Limb (tissue), 2 donors: Measurements from ENCODE around the gene STX12.
"Not testable (repeated sequence)": the region's sequence is repeated elsewhere in the genome, so short reads cannot be mapped to it uniquely, and the experiment has no call there.

Experiments
- DNase-seq, 2 donors: peaks; one replicate each; pipeline ENCODE4 v3.0.0-alpha.2; 2016; ENCODE audit errors: extremely low spot score in 2 of 2

Gene STX12

DNA sequence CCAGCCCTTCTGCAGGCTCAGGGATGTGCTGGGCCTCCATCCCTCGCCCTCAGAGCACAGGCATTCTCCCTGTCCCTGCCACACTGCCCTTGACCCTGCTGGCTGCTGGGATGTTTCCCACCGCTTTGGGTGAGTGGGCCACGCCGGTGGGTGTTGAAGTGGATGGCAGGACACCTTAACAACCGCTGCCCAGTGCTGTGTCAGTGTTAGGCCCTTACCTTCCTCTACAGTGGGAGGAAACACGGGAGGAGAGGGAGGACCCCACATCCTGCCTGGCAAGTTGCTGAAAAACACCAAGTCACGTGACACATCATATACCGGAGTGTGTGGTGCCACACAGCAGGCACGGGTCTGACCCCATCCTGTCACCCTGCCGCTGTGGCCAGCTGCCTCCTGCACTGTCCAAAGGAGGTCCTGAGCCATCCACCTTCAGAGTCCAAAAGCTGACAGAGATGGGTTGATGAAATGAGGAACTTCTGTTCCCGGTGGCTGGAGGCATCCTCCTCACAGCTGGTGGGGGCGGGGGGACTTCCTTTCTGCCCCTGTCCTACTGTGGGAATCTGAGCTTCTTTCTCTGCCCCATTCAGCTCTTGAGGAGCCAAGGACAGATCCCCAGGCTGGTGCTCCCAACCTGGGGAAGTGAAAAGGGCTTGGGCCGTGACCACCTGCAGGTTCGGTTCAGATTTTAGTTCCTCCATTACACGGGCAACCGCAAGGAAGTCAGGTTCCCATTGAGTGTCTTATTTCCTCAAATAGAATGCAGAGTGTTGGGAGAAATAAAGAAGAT is 96.1 kb downstream of the STX12 start:
- no peak for DNase-seq

DNA sequence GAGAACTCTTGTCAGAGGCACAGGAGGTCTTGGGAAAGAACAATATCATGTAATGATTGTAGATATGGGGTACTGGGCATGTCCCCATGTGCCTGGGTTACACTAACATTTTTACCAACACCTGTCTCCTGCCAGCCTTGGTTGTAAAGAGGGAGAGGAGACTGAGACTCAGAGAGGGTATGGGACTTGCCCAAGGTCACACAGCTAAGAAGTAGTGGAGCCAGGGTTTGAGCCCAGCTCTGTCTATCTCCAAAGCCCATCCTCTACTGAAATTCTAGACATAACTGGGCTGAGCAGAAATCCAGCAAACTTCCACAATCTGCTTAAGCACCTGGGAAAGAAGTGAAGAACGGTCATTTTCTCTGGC is 96.7 kb downstream of the STX12 start:
- DNase-seq = no peak

DNA sequence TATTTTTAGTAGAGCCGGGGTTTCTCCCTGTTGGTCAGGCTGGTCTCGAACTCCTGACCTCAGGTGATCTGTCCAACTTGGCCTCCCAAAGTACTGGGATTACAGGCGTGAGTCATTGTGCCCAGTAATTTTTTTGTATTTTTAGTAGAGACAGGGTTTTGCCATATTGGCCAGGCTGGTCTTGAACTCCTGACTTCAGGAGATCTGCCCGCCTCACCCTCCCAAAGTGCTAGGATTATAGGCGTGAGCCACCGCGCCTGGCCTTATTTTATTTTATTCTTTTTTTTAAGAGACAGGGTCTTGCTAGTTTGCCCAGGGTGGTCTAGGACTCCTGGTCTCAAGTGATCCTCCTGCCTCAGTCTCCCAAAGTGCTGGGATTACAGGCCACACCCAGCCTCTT is 98.1 kb downstream of the STX12 start:
- not testable (repeated sequence) for DNase-seq

DNA sequence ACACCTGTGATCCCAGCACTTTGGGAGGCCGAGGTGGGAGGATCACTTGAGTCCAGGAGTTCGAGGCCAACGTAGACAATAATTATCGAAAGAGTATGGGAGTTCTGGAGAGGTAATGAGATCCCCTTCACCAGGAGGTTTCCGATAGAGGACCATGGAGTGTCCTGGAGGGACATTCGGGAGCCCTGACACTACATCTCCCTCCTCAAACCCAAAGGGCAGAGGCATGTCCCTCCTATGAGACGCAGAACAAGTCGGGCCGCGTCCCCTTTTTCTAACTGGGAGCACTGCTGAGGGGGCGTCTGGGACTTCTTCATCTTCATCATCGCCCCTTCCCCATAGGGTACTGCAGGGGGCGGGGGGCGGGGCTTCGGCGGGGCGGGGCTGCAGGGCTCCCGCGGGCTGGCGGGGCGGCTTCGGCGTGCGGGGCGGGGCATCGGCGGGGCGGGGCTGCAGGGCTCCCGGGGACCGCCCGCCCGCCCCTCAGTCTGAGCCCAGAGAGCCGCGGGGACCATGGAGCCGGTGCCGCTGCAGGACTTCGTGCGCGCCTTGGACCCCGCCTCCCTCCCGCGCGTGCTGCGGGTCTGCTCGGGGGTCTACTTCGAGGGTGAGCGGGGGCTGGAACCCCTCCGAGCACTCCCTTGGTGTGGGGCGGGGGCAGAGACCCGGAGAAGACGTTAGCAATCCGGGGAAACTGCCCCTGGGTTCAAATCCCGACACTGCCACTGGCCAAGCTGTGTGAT is 99.2 kb downstream of the STX12 start, which contains the start of gene THEMIS2:
Gene THEMIS2 (plus strand): TSS at position 486 of the 743 bp plus-strand sequence. CDS start 28 bp downstream, at position 514.
- peak in 1 of 2 donors; percentile 82 for DNase-seq

DNA sequence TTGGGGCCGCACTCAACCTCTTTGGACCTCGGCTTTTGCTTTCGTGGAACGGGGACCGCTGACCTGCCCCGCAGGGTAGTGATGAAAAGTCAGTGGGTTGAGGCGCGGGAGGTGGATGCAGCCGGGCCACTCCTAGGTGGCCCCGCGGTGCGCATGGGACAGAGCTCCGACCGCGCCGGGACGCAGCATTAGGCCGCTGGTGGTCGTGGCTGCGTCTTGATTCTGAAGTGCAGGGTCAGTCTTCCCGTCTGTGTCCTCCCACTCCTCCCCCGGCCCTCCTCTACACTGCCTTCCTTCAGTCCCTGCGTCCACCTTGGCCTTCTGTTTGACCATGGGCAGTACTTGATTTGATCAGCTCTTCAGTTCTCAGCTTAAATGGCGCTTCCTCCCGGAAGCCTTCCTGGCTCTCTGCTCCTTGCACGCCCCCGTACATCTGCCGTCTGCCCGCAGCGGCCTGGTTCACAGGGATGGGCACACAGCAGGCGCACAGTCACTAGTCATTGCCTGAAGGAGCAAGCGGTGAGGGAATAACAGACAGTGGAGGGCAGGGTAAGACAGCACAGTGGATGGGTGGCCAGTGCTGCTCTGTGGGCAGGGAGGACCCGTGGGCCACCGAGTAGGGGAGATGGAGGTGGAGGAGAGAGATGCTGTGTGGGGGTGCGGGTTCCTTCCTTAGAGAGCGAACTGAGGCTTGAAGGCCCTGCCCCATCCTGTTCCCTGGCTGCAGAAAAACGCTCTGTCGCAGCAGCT is 100.0 kb downstream of the STX12 start:
- DNase-seq = no peak

DNA sequence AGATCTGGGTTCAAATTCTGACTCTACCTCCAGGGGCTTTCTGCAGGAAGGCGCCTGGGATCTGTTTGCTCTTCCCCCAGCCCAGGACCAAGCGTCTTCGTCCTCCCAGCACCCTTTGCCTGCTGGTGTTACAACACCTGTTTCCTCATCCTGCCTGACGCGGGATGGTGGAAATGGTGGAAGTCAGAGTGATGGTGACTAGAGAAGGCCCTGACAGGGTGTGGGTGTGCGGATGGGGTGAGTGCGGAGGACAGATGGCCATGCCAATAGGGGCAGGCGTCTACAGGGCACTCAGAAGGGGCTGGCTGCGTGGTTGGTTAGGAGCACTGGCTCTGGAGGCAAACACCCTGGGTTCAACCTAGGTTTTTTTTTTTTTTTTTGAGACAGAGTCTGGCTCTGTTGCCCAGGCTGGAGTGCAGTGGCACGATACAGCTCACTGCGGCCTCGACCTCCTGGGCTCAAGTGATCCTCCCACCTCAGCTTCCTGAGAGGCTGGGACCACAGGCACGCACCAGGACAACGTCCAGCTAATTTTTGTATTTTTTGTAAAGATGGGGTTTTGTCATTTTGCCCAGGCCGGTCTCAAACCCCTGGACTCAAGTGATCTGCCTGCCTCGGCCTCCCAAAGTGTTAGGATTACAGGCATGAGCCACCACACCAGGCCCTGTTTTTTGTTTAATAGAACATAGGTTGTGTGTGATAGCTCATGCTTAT is 100.8 kb downstream of the STX12 start:
- DNase-seq = no peak
